COLO829 (cell line): ENCODE data around the gene CHMP1A.
"Not testable (repeated sequence)": the region's sequence is repeated elsewhere in the genome, so short reads cannot be mapped to it uniquely, and the experiment has no call there.

Experiments used
- DNase-seq: peaks from one replicate; pipeline ENCODE4 v3.0.0; 2012; ENCODE audit warnings: low spot score

Gene CHMP1A

GRCh38 chr16:89657442-89658220 lies at the start of gene CHMP1A, which contains the start of gene SPATA33:
Gene CHMP1A, minus strand, starts transcription at chr16:89657708. Its CDS starts 120 bp downstream, at chr16:89657588.
Gene SPATA33, plus strand, starts transcription at chr16:89657836. Its CDS starts 76 bp downstream, at chr16:89657912.
- DNase-seq = peak; percentile 84

DNA sequence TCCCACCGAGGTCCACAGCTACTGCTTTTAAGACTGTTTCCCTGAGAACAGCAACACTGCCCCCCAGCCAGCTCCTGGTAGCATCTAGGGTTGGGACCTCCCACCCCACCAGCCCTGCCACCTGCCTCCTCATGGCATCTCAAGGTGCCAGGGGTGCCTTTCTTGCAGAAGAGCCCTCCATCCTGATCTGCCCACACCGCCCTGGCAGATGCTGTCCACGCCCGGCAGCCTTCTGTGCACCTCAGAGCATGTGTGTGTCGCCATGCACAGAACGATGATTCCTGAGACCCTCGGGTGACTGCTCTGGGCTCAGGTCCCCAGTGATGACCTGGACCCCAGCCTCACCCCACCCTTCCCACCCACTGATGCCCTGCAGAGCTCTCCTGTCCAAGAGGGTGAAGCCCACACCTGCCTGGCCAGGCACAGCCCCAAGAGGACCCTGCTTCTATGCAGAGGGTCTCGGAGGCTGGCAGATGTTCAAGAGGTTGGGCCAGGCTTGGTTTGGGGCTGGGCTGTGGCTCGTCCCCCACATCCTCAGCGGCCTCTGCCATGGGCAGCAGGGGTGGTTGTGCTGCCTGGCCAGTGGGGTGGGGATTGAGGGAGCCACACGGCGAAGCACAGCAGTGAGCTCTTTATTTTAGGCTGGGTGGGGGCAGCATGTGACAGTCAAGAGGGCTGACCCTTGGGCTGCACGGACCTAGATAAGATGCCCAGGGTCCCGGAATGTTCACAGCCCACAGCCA lies 49.2 kb upstream of the CHMP1A start:
- DNase-seq = no peak

GRCh38 chr16:89705006-89705405 lies 47.5 kb upstream of the CHMP1A start:
- no peak for DNase-seq

GRCh38 chr16:89704281-89704680 lies 46.8 kb upstream of the CHMP1A start:
- no peak for DNase-seq

- DNase-seq = peak; percentile 90
These were observed 44.2 kb upstream of the CHMP1A start, which contains the start of gene SPATA2L for GRCh38 chr16:89701425-89702406. Gene SPATA2L, minus strand, starts transcription at chr16:89701705. Its CDS starts 473 bp downstream, at chr16:89701232.

DNA sequence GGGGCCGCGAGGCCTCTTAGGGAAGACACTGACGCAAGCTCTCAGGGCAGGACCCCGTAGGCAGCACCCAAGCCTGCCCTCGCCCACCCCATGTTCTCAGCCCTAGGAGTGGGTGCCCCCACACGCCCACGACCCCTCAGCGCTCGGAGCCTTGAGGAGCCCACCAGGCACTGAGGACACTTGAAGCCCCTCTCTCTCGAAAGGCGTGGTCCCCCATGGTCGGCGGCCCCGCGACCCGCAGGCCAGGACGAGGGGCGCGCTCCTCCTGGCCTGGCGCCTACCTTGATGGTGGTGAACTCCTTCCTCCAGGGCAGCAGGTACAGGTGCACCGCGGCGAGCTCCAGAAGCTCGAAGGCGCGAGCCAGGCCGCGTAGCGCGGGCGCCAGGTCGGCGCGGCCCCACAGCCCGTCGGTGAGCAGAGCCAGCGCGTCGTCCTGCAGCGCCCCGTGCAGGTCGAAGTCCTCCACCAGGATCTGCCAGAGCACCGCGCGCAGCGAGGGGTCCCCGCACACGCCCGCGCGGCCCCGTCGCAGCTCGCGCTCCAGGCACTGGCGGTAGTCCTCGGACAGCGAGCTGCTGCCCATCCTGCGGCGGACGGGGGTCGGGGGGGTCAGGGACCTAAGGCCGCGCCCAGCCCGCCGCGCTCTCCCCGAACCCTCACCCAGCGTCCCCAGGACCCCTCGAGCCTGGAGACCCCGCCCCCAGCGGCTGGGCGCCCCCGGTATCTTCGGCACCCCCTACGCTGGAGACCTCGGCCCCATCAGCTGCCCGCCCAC lies 43.3 kb upstream of the CHMP1A start:
- no peak for DNase-seq

DNA sequence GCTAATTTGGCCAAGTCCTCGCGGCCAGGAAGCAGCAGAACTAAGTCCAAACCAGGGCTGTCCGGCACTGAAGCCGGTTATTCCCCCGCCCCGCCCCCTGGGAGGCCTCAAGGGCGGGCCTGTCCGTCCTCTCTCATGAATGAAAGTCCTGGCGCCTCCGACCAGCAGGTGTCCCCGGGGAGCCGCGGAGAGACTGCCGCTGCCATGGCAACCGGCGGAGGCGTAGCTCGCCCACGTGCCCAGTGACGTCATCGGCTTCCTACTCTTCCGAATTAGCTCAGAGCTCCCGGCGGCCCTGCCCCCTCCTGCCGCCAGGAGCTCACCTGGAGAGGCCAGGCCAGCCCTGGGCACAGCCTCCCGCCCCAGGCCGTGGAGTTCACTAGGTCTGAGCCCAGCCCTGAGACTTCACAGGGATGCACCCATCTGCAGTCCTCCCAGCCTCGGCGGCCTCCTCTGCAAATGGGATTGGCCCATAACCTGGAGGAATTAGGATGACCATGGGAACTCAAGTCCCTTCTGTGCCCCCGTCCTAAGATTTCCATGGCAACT lies 42.7 kb upstream of the CHMP1A start:
- peak; percentile 85 for DNase-seq

DNA sequence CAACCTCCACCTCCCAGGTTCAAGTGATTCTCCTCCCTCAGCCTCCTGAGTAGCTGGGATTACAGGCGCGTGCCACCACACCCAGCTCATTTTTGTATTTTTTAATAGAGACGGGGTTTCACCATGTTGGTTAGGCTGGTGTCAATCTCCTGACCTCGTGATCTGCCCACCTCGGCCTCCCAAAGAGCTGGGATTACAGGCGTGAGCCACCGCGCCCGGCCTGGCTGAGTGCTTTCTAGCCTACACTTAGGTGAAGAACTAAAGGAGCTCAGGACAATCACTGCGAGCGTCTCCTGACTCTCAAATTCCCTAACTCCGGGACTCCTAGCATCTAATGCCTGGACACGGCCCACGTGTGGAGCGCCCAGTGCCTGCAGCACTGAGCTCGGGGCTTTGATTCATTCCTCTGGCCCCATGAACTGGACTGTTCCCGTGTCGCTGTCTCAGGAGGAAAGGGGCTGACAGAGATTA lies 42.2 kb upstream of the CHMP1A start:
- DNase-seq = not testable (repeated sequence)

- DNase-seq = not testable (repeated sequence)
These were observed 41.2 kb upstream of the CHMP1A start for GRCh38 chr16:89698717-89699116.

GRCh38 chr16:89697616-89698331 lies 40.3 kb upstream of the CHMP1A start:
- no peak for DNase-seq

DNA sequence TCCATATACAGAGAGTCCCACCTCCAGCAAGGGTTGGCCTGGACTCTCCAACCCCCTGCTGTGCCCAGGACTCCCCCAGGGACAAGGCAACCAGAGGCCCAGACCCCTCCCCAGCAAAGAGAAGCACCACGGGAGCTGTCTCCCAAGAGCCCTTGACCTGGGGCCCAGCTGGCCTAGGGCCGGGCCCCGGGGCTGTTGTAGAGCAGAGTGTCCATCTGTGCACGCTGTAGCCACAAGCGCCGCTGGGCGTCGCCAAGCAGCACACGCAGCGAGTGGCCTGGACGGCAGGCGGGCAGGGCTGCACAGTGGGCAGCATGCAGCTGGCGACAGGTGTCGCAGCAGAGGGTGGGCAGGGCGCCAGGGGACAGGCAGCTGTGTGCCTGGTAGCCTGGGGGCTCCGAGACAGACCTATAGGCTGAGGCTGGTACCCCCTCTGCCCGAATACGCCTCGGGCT lies 39.7 kb upstream of the CHMP1A start:
- no peak for DNase-seq

DNA sequence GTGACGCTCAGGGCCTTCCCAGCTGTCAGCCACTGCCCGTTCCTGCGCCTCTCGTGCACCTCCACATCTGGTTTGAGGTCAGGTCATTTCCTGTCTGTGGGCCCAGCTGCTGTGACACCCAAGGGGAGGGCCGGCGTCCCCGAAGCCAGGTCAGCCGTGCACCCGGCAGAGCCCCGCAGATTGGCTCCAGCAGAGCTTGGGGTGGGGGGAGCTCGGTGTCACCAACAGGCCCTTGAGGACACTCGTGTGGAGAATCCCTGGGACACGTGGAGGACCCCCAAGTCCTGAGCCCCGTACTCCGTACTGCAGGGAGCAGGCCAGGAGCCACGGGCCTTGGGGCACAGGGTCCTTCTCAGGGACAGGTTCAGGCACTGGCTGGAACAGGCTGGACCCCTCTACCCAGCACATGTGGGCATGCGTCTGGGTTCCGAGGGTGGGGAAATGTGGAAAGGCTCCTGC lies 39.2 kb upstream of the CHMP1A start:
- no peak for DNase-seq

GRCh38 chr16:89695875-89696669 lies 38.6 kb upstream of the CHMP1A start:
- no peak for DNase-seq

GRCh38 chr16:89695086-89695874 lies 37.8 kb upstream of the CHMP1A start:
- DNase-seq = no peak

DNA sequence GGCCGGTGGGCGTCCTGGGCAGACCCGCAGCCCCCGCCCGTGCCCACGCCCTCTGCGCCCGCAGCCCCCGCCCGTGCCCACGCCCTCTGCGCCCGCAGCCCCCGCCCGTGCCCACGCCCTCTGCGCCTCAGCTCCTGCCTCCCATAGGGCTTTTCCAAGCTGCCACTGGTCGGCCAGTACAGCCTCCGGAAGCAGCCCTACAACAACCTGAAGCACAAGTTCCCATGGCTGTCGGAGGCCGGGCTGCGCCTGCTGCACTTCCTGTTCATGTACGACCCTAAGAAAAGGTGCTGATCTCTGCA lies 37.2 kb upstream of the CHMP1A start:
- DNase-seq = not testable (repeated sequence)

DNA sequence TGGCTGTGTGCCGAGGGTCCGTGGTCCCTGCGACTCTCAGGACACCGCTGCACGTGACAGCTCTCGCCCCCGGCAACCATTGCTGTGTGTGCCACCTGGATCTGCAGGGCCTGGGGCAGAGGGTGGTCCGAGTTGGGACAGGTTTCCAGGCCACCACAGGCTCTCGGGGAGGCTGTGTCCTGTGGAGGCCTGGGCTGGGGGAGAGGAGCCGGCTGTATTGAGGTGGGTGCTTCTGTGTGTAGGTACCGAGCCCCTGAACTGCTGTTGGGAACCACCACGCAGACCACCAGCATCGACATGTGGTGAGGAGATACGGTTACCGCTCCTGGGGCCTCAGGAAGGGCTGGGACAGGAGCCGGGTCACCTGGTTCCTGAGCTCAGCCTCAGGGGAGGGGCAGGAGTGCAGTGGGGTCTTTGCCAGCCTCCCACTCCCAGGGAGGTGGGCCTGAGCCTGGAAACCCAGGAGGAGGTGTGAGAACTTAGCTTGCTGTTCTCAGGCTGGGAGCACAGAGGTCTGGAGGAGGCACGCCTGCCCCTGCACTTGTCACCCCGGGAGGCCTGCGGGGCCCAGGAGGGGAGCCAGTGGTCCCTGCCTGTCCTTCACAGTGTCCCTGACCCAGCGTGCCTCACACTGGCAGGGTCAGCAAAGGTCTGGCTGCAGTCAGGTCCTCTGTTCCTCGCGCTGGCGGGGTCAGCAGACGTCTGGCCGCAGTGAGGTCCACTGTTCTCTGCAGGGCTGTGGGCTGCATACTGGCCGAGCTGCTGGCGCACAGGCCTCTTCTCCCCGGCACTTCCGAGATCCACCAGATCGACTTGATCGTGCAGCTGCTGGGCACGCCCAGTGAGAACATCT lies 36.6 kb upstream of the CHMP1A start:
- DNase-seq = no peak

- no peak for DNase-seq
These were observed 35.8 kb upstream of the CHMP1A start for GRCh38 chr16:89693289-89693731.
